Hepatocyte (in vitro differentiated cells): ENCODE data around the gene CYP27C1. TPM values are rescaled to one million over a fixed set of nuclear protein-coding genes. Genes with fewer than 3 reads are reported as not detected.
"Not testable (repeated sequence)": the region's sequence is repeated elsewhere in the genome, so short reads cannot be mapped to it uniquely, and the experiment has no call there.

Experiments
- DNase-seq: peaks from one replicate; pipeline ENCODE4 v3.0.0-alpha.2; 2016; ENCODE audit warnings: low spot score
- H2AFZ ChIP-seq: fragments of 200-600 bp; sonication (generic); 2 replicates; pipeline ENCODE4 v1.6.0; 2016; ENCODE audit warnings: antibody characterized with exemption, mild to moderate bottlenecking
- H3K27ac ChIP-seq: fragments of 200-600 bp; sonication (generic); 2 replicates; pipeline ENCODE4 v1.5.1; 2016; ENCODE audit warnings: mild to moderate bottlenecking
- H3K27me3 ChIP-seq: fragments of 200-600 bp; sonication (generic); 2 replicates; pipeline ENCODE4 v1.6.1; 2016
- H3K36me3 ChIP-seq: fragments of 200-600 bp; sonication (generic); replicated peaks from 2 replicates; pipeline ENCODE4 v1.5.1; 2016; ENCODE audit warnings: low read depth; ENCODE audit not compliant: insufficient read depth
- H3K4me1 ChIP-seq: fragments of 200-600 bp; sonication (generic); 2 replicates; pipeline ENCODE4 v1.5.1; 2016; ENCODE audit warnings: mild to moderate bottlenecking, moderate library complexity; ENCODE audit not compliant: insufficient read depth
- H3K4me2 ChIP-seq: fragments of 200-600 bp; sonication (generic); 2 replicates; pipeline ENCODE4 v1.6.0; 2016
- H3K4me3 ChIP-seq: fragments of 200-600 bp; sonication (generic); 2 replicates; pipeline ENCODE4 v1.5.1; 2016; ENCODE audit warnings: mild to moderate bottlenecking
- H3K79me2 ChIP-seq: fragments of 200-600 bp; sonication (generic); 2 replicates; pipeline ENCODE4 v1.6.0; 2017; ENCODE audit warnings: mild to moderate bottlenecking
- H3K9me2 ChIP-seq: fragments of 200-600 bp; sonication (generic); replicated peaks from 2 replicates; pipeline ENCODE4 v1.6.0; 2017; ENCODE audit warnings: mild to moderate bottlenecking; ENCODE audit not compliant: insufficient read depth
- H3K9me3 ChIP-seq: fragments of 200-600 bp; sonication (generic); 2 replicates; pipeline ENCODE4 v1.5.1; 2016; ENCODE audit warnings: low read depth, mild to moderate bottlenecking
- H4K20me1 ChIP-seq: fragments of 200-600 bp; sonication (generic); 2 replicates; pipeline ENCODE4 v1.6.0; 2016; ENCODE audit warnings: mild to moderate bottlenecking; ENCODE audit not compliant: insufficient read depth, poor library complexity, severe bottlenecking
- CTCF ChIP-seq: fragments of 200-600 bp; sonication (generic); IDR thresholded peaks from 2 replicates; pipeline ENCODE4 v1.5.1; 2016; ENCODE audit warnings: antibody characterized with exemption, mild to moderate bottlenecking; ENCODE audit not compliant: poor library complexity
- EZH2 ChIP-seq: fragments of 200-600 bp; sonication (generic); IDR thresholded peaks from 2 replicates; pipeline ENCODE4 v1.6.1; 2016; ENCODE audit warnings: antibody characterized with exemption, mild to moderate bottlenecking, borderline replicate concordance
- EZH2phosphoT487 ChIP-seq: fragments of 200-600 bp; sonication (generic); IDR thresholded peaks from one replicate; pipeline ENCODE4 v1.6.1; 2018; ENCODE audit warnings: antibody characterized with exemption, mild to moderate bottlenecking, low read depth, moderate library complexity; ENCODE audit not compliant: unreplicated experiment, severe bottlenecking
- WGBS: methylation state at CpG from one replicate; pipeline ENCODE4 v1.1.6; 2016; ENCODE audit warnings: low lambda C conversion rate; ENCODE audit errors: missing lambda C conversion rate; 5-methylcytosine and 5-hydroxymethylcytosine counted together
- polyA plus RNA-seq: library from polyadenylated mRNA; unstranded; fragments of >200 nt; fragmentation: Nextera tagmentation; extraction: Ambion mirVana; gene quantifications from 2 replicates; pipeline ENCODE4 v1.2.1, GENCODE V29; 2016
- total RNA-seq: library from RNA; depleted of rRNA; stranded (reverse); fragments of >200 nt; gene quantifications from 2 replicates; pipeline ENCODE4 v1.2.3, GENCODE V29; 2014

The CYP27C1 gene
- total and polyA plus RNA-seq, 2 experiments from 2014 or later, result 1.2 to 1.4 TPM

GRCh38 chr2:127216593-127216992, 3.5 kb downstream of the CYP27C1 start:
- no peaks in the 10 kb centered on the region for H3K9me2 ChIP-seq
- peaks cover 7% of the 10 kb centered on the region for H3K4me1 ChIP-seq
- 100% methylated on average over 1 of the region's 1 CpG for WGBS
- H3K27ac ChIP-seq, result no peak overlapping the region
- no peak overlapping the region for H2AFZ ChIP-seq
- H3K4me3 ChIP-seq, result no peak overlapping the region
- no peaks in the 10 kb centered on the region for H3K36me3 ChIP-seq
- H3K79me2 ChIP-seq, result no peaks in the 10 kb centered on the region
- H3K9me3 ChIP-seq, result no peaks in the 10 kb centered on the region
- TF ChIP-seq EZH2 (no peak), CTCF (no peak)
- H3K27me3 ChIP-seq, result peaks cover 40% of the 10 kb centered on the region
- no peak for DNase-seq
- no peak overlapping the region for H3K4me2 ChIP-seq
- H4K20me1 ChIP-seq, result no peaks in the 10 kb centered on the region

GRCh38 chr2:127216095-127216494, 4.0 kb downstream of the CYP27C1 start:
- H3K27ac ChIP-seq, result no peak overlapping the region
- no peak overlapping the region for H2AFZ ChIP-seq
- peaks cover 40% of the 10 kb centered on the region for H3K27me3 ChIP-seq
- H4K20me1 ChIP-seq, result no peaks in the 10 kb centered on the region
- H3K4me2 ChIP-seq, result no peak overlapping the region
- WGBS, result 95% methylated on average over 2 of the region's 2 CpGs
- peaks cover 7% of the 10 kb centered on the region for H3K4me1 ChIP-seq
- no peak overlapping the region for H3K4me3 ChIP-seq
- no peaks in the 10 kb centered on the region for H3K36me3 ChIP-seq
- DNase-seq, result no peak
- H3K9me3 ChIP-seq, result no peaks in the 10 kb centered on the region
- no peaks in the 10 kb centered on the region for H3K79me2 ChIP-seq
- H3K9me2 ChIP-seq, result no peaks in the 10 kb centered on the region
- no peak for TF ChIP-seq EZH2
- no peak for TF ChIP-seq CTCF
- no peak for TF ChIP-seq EZH2phosphoT487

GRCh38 chr2:127214201-127214600, 5.9 kb downstream of the CYP27C1 start:
- DNase-seq, result not testable (repeated sequence)

GRCh38 chr2:127208313-127208712, 11.8 kb downstream of the CYP27C1 start:
- no peak overlapping the region for H3K4me2 ChIP-seq
- H4K20me1 ChIP-seq, result no peaks in the 10 kb centered on the region
- no peaks in the 10 kb centered on the region for H3K9me2 ChIP-seq
- TF ChIP-seq CTCF (no peak), EZH2 (no peak), EZH2phosphoT487 (no peak)
- no peaks in the 10 kb centered on the region for H3K79me2 ChIP-seq
- no peaks in the 10 kb centered on the region for H3K27me3 ChIP-seq
- H3K9me3 ChIP-seq, result no peaks in the 10 kb centered on the region
- WGBS, result 41% methylated on average over 4 of the region's 4 CpGs
- H3K4me1 ChIP-seq, result no peaks in the 10 kb centered on the region
- no peak overlapping the region for H3K4me3 ChIP-seq
- peak; percentile 40 for DNase-seq
- no peak overlapping the region for H2AFZ ChIP-seq
- H3K36me3 ChIP-seq, result no peaks in the 10 kb centered on the region
- H3K27ac ChIP-seq, result no peak overlapping the region

More at GRCh38 chr2:127214201-127214600, 5.9 kb downstream of the CYP27C1 start:
- 92% methylated on average over 2 of the region's 2 CpGs for WGBS
- not testable (repeated sequence) for H3K79me2 ChIP-seq, H3K36me3 ChIP-seq, H3K4me2 ChIP-seq, H3K4me3 ChIP-seq, H3K4me1 ChIP-seq, H3K9me2 ChIP-seq, H3K27ac ChIP-seq, H2AFZ ChIP-seq, H3K9me3 ChIP-seq, H4K20me1 ChIP-seq
- peaks cover 27% of the 10 kb centered on the region for H3K27me3 ChIP-seq
